NCI-H526 treated with DMSO at 0.1 percent for 48 hours (cell line): Measurements from ENCODE around the gene MYMX.
"Not testable (repeated sequence)": the region's sequence is repeated elsewhere in the genome, so short reads cannot be mapped to it uniquely, and the experiment has no call there.

ENCODE experiments used
- DNase-seq: peaks from one replicate; lab custom pipeline; 2025; lab: John Stamatoyannopoulos, UW

Gene MYMX

DNA sequence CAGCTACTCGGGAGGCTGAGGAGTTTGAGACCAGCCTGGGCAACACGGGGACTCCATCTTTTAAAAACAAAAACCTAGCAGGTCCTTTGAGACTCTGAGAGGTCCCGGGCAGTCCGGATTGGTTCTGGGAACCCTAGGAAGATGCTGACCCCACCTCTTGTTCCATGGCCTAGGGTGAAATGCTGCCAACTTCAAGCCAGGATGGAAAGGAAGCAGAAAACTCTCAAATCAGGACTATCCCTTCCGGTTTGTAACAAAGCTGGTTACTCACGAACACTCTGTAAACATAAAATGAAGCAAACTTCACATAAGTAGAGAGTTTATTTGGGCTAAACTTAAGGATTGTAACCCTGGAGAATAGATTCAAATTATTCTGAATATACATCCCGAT lies 30.1 kb upstream of the MYMX start:
- no peak for DNase-seq

DNA sequence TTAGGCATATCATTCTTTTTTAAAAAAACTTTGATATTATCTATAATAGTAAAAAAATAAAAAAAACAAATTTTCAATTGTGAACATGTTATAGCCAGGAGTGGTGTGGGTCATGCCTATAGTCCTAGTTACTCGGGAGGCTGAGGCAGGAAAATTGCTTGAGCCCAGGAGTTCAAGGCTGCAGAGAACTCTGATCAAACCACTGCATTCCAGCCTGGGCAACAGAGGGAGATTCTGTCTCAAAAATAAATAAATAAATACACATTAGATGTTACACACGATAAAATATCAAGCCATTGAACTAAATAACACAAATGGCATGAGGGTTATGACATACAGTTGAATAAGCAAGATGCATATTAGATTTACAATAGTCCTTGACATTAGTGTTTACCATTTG lies 27.9 kb upstream of the MYMX start:
- no peak for DNase-seq

DNA sequence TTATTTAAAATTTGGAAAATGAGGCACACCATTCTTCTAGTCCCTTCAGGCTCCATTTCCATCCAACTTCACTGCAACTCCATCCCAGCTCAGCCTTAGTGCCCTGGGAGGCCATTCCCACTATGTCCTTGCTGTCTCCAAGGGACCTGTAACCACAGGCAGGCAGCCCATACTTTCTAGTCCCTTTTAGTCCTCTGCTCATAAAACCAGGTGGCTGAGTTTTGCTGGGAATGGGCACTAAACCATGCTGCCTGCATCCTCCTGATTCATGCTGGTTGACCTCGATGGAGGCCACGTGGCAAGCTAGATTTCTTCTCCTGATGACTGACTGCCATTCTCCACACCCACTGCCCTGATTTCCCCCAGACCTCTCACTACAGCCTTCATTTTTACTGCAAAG lies 27.5 kb upstream of the MYMX start:
- no peak for DNase-seq

DNA sequence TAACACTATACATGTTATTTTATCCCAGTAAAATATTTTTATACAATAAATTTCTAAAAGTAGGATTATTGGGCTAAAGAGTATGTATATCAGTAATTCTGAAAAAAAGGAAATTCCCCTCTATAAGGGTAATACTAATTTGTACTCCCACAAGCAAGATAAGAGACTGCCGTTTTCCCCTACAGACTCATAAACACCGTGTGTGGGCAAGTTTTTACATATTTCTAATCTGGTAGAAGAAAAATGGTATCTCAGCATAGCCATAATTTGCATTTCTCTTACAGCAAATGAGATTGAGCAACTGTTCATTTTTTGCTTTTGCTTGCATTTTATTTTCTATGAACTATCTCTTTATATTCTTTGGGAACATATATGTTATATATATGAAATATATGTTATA lies 26.0 kb upstream of the MYMX start:
- DNase-seq: peak; percentile 36

DNA sequence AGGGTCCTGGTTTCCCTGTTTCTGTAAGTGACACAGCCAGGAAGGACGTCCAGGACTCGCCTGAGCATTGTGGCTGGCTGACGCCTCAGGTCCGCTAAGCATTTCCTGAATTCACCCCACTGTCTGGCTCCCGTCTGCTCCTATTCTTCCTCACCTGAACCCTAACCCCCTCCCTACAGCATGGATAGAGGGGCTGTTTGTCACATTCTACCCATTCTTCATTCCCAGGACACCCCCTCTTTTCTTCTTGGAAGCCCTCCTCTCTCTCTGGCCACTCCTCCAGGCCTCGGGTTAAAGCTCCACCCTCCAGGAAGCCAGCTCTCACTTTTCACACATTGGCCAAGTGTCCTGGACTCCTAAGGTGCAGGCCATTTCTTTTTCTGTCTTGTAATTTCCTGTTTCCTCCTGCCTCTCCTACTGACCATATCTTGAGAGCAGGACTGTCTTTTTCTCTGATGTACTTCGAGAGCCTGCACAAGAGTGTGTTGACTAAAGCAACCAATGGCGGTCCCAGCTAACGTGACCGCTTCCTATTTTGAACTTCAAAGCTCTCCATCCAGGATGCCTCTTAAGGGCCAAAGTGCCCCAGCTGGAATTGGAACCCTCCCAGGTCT lies 24.2 kb upstream of the MYMX start:
- DNase-seq: no peak

DNA sequence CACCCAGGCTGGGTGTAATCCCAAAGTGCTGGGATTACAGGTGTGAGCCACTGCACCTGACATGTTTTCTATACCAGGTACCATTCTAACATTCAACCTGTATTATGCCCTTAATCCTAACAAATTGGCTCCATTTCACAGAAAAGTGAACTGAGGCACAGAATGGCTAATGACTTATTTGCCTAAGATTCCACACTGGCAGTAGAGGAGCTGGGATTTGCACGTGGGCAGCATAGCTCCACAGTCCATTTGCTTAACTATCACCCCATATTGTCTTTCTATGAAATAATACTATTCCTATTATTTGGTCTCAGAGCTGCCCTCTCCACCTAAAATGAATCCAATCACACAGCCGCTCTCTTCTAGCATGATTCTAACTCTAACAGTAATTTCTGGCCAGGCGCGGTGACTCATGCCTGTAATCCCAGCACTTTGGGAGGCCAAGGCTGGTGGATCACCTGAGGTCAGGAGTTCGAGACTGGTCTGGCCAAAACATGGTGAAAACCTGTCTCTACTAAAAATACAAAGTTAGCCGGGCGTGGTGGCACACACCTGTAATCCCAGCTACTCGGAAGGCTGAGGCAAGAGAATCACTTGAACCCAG lies 23.3 kb upstream of the MYMX start:
- DNase-seq: no peak

DNA sequence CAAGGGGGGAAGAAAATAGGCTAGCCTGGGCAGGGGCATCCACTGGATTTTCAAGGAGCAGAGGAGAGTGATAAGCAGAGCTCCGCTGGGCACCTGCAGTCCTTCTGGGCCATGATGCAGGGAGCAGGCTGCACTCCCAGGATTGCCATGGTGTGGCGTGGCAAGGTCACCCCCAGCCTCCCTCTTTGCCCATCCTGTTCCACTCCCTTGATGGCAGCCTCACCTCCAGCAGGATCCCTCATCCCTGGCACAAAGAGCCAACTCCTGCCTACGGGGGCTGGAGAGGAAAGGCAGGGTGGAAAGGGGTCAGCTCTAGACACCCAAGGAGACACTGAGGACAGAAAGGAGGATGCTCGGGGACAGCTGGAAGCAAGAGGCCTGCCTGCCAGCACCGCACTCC lies 22.4 kb upstream of the MYMX start:
- no peak for DNase-seq

DNA sequence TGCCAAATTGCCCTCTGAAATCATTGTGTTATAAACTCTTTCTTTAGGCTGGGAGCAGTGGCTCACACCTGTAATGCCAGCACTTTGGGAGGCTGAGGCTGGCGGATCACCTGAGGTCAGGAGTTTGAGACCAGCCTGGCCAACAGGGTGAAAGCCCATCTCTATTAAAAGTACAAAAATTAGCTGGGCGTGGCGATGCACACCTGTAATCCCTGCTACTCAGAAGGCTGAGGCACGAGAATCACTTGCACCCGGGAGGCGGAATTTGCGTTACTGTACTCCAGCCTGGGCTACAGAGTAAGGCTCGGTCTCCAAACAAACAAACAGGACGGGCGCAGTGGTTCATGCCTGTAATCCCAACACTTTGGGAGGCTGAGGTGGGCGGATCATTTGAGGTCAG lies 20.4 kb upstream of the MYMX start:
- DNase-seq: not testable (repeated sequence)

DNA sequence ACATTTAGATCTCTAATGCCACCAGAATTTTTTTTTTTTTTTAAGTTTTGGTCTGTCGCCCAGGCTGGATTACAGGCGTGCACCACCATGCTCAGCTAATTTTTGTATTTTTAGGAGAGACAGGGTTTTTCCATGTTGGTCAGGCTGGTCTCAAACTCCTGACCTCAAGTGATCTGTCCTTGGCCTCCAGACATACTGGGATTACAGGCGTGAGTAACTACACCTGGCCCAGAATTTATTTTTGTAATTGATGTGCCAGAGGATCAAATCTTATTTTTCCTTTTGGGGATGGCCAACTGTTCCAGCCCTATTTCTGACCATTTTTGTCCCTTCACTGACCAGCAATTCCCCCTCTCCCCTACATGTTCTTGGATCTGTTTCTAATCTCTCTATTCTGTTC lies 18.0 kb upstream of the MYMX start:
- no peak for DNase-seq

DNA sequence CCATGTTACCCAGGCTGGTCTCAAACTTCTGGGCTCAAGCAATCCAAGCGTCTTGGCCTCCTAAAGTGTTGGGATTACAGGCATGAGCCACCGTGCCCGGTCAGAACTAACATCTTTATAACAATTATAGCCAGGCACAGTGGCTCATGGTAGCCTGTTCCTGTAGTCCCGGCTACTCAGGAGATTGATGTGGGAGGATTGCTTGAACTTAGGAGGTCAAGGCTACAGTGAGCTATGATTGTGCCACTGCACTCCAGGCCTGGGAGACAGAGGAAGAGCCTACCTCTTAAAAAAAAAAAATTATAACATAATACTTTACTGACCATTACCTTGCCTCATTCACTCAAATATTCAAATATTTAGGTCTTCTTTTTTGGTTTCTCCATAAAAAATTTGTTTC lies 16.8 kb upstream of the MYMX start:
- DNase-seq: no peak

DNA sequence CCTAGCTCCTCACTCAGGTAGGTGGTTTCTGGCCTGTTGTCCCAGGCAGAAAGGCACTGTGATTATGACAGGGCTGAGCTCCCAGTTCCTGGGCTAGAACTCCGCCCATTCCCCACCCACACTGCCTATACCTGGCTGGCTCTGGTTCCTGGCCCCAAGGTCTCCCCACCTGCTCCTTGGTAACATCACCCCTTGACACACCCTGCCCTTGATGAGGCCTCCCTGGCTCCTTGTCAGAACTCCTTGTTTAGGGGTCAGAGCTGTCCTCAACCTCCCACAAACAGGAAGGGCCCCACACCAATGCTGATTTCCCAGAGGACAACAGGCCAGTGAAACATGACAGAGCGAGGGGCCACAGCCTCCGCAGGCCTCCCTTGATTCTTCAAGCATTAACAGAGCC lies 15.5 kb upstream of the MYMX start:
- DNase-seq: no peak

DNA sequence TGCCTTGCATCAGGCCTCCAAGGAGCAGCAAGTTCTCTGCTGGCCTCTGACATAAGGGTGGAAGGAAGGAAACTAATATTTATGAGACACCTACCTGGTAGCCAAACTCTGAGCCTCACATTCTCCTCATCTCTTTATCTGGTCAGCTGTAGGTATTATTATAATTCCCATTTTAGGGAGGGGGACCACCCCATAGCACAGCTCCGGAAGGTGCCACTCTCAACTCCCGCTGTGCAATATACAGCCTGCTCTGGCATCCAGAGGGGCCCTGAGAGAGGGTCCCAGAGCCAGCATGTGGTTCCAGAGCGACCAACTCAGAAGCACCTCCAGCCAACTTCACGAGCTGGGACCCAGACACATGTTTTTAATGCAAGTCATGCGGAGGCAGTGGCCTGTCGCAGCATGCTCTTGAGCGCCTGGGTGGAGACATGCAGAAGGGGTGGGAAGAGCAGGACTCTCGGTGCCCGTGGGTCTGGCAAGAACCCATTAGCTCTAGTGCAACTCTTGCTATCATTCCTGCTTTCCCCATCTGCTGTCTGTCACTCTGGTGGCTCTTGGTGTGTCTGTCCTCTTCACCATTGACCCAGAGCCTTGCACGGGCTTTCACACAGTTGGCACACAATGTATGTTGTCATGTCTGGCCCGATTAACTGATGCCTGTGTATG lies 15.0 kb upstream of the MYMX start:
- no peak for DNase-seq

DNA sequence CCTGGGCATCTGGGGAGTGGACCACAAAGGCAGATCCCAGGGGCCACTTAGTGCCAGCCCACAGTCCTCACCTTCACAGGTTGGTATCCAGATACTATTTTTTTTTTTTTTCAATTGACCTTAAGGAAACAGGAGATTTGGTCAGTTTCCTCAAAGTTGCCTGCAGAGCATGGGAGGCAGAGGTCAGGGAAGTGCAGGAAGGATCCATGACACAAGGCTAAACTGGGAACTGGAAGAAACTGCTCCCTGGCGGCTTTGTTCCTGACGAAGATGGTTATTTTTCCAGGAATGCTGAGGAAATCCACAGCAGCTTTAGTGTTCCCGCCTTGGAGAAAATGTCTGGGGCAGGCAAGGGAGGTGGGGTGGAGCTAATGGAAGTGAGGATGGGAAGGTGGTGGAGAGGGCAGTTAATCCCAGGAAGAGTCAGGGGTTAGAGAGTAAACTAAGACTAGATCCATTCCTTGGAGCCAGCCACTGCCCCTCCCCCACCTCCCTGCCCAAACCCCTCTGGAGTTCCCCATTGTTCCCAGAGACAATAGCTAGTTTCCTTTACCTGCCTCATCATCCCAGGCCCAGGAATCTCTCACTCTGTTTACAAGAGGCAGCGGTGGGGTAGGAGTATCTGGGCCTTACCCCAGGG lies 14.3 kb upstream of the MYMX start:
- no peak for DNase-seq

DNA sequence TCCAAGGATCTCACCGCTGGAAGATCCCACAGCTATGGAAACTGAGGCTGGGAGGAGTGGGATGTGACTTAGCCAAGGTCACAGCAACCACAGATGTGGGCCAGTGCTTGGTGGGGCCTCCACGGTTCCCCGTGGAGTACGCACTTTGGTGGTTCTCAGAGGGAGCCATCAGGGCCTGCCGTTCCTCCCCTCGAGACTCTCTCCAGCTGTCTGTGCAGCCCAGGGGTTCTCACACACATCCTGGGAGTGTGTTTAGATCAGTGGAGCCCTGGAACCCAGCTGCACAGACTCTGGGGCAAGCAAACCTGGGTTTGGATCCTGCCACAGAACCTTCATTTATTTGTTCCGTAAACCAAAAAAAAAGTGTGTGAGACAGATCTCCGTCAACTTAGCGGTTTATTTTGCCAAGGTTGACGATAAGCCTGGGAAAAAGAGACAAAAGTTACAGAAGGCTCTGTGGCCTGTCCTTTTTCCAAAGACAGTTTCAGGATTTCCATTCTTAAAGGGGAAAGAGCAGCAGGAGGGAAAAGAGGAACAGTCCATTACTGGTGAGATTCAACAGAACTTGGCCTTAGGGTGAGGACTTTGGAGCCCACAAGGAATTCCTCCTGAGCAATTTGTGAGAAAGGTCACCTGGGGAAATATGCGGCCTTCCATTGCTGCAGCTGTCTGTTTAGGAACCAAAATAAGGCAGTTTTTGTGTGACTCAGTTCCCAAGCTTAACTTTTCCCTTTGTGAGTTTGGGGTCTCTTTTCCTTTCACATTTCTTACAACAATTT lies 13.6 kb upstream of the MYMX start:
- no peak for DNase-seq

DNA sequence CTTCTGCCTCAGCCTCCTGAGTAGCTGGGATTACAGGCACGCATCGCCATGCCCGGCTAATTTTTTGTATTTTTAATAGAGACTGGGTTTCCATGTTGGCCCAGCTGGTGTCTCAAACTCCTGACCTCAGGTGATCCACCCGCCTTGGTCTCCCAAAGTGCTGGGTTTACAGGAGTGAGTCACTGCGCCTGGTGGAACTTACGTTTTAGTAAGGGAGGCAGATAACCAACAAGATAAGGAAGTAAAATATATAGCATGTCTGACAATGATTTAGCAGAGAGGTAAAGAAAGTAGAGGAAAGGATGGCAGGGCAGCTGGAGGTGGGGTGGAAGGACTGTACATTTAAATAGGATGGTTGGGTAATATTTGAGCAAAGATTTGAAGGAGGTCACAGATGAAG lies 12.8 kb upstream of the MYMX start:
- no peak for DNase-seq

DNA sequence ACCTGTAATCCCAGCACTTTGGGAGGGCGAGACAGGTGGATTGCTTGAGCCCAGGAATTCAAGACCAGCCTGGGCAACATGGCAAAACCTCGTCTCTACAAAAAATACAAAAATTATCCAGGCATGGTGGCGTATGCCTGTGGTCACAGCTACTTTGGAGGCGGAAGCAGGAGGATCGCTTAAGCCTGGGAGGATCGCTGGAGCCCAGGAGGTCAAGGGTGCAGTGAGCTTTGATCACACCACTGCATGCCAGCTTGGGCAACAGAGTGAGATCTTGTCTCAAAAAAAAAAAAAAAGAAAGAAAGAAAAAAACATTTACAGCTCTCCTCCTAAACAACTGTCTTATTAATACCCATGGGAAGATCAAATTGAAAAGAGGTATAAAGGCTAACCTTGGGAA lies 8.8 kb upstream of the MYMX start:
- no peak for DNase-seq

DNA sequence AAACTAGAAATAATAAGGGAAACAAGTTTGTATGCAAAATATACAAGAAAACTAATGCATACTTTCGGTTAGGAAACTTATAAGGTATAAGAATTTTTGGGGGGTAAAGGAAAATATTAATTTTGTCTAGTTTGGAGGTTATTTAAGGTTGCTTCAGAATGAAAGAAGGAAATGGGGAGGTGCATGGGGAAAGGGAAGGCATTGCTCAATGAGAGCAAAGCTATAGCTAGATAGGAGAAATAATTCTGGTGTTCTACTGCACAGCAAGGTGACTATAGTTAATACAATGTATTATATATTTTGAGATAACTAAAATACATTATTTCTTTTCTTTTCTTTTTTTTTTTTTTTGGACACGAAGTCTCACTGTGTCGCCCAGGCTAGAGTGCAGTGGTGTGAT lies 5.4 kb upstream of the MYMX start:
- DNase-seq: no peak

DNA sequence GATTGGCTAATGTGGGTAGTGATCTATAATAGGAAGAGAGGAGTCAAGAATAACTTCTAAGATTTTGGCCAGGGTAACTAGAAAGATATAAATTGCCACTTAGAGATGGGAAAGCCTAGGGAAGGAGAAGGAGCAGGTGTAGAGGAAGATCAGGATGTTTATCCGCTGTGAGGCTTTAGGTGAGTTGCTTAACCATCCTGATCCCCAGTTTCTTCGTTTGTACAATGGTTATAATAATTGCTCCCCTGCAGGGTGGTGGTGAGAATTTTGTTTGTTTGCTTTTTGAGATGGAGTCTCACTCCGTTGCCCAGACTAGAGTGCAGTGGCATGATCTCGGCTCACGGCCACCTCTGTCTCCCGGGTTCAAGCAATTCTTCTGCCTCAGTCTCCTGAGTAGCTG lies 2.4 kb upstream of the MYMX start:
- DNase-seq: no peak

DNA sequence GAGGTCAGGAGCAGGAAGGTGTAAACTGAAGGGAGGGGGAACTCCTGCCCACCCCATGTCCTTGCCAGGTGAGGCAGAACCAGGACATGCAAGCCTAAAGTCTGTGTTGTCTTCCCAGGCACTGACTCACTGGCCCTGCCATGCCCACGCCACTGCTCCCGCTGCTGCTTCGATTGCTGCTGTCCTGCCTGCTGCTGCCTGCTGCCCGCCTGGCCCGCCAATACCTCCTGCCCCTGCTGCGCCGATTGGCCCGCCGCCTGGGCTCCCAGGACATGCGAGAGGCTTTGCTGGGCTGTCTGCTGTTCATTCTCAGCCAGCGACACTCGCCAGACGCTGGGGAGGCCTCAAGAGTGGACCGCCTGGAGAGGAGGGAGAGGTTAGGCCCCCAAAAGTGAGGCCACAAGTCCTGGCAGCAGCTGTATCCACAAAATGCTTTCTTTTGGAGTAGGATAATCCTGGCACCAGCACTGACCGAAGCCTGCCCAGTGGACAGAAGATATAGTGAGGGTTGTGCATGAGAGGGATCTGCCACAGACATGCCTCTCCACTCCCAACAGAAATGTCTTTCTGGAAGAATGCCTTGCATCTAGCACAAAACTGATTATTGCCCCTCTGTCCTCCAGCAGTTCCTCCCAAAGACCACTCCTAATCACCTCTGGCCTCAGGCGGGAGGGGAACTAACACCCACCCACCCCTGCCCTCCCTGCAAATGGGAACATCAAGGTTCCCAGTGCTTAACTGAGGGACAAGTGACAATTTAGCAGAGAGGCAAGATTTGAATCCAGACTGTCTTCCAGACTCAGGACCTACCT lies 812 bp downstream of the MYMX start:
- peak; percentile 50 for DNase-seq

DNA sequence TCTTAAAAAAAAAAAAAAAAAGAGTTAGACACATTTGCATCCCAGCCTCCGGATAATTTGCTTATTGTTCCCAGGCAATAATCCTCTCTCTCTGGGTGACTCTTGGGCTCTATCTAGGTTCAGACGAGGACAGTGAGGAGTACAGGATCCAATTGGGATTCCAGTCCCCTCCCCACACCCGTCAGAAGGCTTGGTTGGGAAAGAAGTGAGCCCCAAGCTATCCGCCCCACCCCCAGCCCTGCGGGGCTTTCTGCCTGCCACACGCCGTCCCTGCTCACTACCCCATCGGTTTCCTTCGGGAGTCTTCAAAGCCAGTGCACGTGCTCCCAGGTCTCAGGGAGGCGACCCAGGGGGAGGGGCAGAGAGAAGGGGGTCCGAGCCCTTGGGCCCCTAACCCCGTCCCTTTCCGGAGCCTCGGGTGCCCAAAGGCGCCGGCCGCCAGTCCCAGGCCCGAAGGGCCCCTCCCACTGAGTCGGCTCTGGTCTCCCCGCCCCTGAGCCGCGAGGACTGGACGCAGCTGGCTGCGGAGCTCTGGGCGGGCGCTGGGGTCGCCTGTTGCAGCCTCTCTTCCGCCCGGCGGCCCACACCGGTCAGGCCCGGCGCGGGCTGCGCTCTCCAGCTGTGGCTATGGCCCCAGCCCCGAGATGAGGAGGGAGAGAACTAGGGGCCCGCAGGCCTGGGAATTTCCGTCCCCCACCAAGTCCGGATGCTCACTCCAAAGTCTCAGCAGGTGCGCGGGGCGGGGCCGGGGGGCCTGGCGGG lies 2.5 kb downstream of the MYMX start:
- peak; percentile 94 for DNase-seq
